Bronchial epithelial cell (primary cell): ENCODE measurements around the gene DLGAP1. TPM values are rescaled to one million over a fixed set of nuclear protein-coding genes. Genes with fewer than 3 reads are reported as not detected.

ENCODE experiments used
- DNase-seq: peaks from one replicate; pipeline ENCODE4 v3.0.0-alpha.2; 2010; ENCODE audit warnings: low read depth
- FAIRE-seq: peaks from 2 replicates; lab custom pipeline; 2011; peaks lifted over from hg19 to GRCh38; lab: Jason Lieb, UNC
- H3K27me3 ChIP-seq: 2 replicates; pipeline ENCODE4 v1.5.1; 2011; ENCODE audit warnings: low read length; ENCODE audit not compliant: control insufficient read depth, insufficient read depth
- H3K36me3 ChIP-seq: 2 replicates; pipeline ENCODE4 v1.5.1; 2011; ENCODE audit warnings: low read length; ENCODE audit not compliant: control insufficient read depth, insufficient read depth
- H3K4me3 ChIP-seq: 2 replicates; pipeline ENCODE4 v1.5.1; 2011; ENCODE audit warnings: mild to moderate bottlenecking, low read depth, low read length, control low read depth
- total RNA-seq: library from RNA; depleted of rRNA; stranded (reverse); fragments of >200 nt; gene quantifications from 2 replicates; pipeline ENCODE4 v1.2.1, GENCODE V29; 2014
- TF ChIP-seq, protein P1 (sequence below): IDR thresholded peaks from 2 replicates; pipeline ENCODE4 v1.5.1; 2011; ENCODE audit warnings: mild to moderate bottlenecking, moderate library complexity, low read length, control low read depth, inconsistent platforms; ENCODE audit not compliant: insufficient read depth, severe bottlenecking

DLGAP1 gene
- total RNA-seq, 1 donor from 2014 or later = not detected

DNA sequence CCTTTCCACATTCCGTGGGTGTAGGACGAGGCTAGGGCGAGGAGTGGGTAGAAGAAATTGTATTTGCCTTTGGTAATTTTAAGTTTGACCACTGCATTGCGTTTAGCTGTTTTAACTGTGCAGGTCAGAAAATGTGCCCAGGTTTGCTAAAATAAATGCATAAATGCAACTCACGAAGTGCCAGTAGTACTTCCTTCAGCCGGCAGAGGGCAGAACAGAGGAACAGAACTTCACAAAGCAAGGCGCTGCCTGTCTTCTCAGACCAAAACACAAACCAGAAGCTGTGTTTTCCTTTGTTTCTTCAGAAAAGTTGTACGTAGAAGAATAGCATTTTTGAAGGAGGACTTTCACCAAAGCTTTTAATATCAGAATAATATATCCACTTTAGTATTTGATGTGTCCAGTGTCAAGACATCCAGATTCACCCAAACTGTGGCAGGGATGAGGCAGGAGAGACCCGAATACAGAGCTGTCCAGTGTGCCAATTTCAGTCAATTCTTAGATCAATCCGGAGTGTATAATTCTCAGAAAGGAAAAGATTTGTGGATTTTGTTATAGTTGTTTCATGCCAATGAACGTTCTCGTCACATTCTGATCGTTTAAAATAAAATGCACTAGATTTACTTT is 348.6 kb downstream of the DLGAP1 start:
- DNase-seq = peak; percentile 65
- TF ChIP-seq, protein P1, sequence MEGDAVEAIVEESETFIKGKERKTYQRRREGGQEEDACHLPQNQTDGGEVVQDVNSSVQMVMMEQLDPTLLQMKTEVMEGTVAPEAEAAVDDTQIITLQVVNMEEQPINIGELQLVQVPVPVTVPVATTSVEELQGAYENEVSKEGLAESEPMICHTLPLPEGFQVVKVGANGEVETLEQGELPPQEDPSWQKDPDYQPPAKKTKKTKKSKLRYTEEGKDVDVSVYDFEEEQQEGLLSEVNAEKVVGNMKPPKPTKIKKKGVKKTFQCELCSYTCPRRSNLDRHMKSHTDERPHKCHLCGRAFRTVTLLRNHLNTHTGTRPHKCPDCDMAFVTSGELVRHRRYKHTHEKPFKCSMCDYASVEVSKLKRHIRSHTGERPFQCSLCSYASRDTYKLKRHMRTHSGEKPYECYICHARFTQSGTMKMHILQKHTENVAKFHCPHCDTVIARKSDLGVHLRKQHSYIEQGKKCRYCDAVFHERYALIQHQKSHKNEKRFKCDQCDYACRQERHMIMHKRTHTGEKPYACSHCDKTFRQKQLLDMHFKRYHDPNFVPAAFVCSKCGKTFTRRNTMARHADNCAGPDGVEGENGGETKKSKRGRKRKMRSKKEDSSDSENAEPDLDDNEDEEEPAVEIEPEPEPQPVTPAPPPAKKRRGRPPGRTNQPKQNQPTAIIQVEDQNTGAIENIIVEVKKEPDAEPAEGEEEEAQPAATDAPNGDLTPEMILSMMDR = peak; percentile 88
- Histone ChIP-seq H3K27me3 (no peaks in the 10 kb centered on the region), H3K36me3 (no peaks in the 10 kb centered on the region), H3K4me3 (no peak overlapping the region)
- peak; percentile 50 for FAIRE-seq

DNA sequence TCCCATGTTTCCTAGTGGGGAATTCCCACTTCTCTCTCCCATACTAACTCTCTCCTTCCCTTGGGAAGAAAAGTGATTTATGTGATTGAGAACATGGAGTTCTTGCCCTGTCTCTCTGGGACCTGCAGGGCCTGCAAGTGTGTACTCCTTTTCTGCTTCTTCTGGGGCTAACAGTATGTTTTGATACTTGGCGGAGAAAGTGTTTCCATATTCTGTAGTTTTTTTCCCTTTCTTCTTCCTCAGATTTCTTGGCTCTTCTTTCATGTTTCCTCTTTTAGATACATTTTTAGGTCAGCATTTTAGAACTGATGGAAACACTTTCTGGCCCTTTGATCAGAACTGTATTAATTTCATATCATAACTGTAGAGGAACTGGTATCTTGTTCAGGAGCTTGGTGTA is 352.2 kb downstream of the DLGAP1 start:
- FAIRE-seq = no peak
- Histone ChIP-seq H3K27me3 (no peaks in the 10 kb centered on the region), H3K4me3 (no peak overlapping the region), H3K36me3 (no peaks in the 10 kb centered on the region)
- TF ChIP-seq, protein P1 = no peak
- DNase-seq = no peak

DNA sequence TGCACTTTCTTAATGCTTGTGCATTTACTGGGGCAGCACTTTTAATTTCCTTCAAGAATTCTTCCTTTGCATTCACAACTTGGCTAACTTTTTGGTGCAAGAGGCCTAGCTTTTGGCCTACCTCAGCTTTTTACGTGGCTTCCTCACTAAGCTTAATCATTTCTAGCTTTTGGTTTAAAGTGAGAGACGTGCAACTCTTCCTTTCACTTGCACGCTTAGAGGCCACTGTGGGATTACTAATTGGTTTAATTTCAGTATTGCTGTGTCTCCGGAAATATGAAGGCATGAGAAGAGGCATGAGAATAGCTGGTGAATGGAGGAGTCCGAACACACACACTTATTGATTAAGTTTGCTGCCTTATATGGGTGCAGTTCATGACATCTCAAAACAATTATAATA is 354.1 kb downstream of the DLGAP1 start:
- Histone ChIP-seq H3K36me3 (no peaks in the 10 kb centered on the region), H3K4me3 (no peak overlapping the region), H3K27me3 (no peaks in the 10 kb centered on the region)
- no peak for DNase-seq
- TF ChIP-seq, protein P1 = no peak
- FAIRE-seq = no peak

DNA sequence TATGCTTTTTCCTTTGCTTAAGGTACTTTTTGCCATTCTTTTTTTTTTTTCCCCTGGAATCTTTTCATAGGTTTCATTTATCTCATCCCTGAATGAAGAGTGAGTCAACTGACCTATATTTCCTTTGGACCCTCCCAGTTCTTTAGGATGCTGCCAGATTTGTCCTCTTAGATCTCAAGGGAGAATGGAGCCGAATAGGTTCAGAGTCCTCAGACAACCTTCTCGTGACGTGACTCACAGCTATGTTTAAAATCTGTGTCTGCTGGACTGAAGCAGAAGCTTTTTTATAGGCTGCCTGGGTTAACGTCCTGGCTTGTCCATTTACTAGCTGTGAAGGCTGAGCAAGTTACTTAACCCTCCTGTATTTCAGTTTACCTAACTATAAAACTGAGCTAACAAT is 358.6 kb downstream of the DLGAP1 start:
- TF ChIP-seq, protein P1 = no peak
- H3K36me3 ChIP-seq = no peaks in the 10 kb centered on the region
- no peak overlapping the region for H3K4me3 ChIP-seq
- no peaks in the 10 kb centered on the region for H3K27me3 ChIP-seq
- no peak for FAIRE-seq
- peak; percentile 52 for DNase-seq

DNA sequence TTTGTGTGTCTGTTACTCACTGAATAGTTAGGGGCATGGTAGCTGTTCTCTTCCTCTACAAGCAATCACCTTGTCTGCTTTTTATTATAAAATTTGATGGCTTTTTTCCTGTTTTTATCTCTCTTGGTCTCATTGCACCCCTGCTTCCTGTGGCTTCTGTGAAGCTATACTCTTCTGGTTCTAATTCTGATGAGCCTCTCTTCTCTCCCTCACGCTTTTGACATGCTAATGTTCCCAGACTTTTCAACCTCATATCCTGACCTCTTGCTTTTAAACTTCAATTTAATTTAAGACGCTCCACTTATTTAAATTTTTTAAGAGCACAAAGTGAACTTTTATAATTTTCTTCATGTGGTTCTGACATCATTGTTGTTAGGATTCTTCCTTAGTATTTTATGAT is 361.4 kb downstream of the DLGAP1 start:
- Histone ChIP-seq H3K27me3 (no peaks in the 10 kb centered on the region), H3K4me3 (no peak overlapping the region), H3K36me3 (no peaks in the 10 kb centered on the region)
- TF ChIP-seq, protein P1 = no peak
- no peak for FAIRE-seq
- no peak for DNase-seq

DNA sequence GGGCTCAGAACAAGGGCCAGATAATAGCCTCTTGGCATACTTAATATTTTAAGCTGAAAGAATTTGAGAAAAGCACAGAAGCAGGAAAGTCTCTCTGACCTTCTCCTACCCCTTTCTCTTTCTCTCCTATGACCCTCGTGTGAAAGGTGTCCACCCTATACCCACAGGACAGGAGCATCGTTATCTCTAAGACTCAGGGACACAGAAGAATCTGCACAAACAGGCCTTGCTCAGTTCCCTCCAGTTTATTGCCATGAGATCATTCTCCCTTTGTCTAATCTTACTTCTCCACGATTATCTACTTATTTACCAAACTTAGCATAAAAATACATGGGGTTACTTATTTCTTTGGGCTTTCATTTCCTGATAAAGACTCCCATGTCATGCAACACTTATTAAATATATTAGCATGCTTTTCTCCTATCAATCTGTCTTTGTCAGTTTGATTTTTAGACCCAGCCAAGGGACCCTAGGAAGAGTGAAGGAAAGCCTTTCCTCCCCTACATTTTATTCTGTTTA is 370.7 kb downstream of the DLGAP1 start:
- H3K36me3 ChIP-seq = no peaks in the 10 kb centered on the region
- TF ChIP-seq, protein P1 = no peak
- FAIRE-seq = no peak
- H3K4me3 ChIP-seq = no peak overlapping the region
- DNase-seq = no peak
- no peaks in the 10 kb centered on the region for H3K27me3 ChIP-seq
